ENCODE measurements around the gene UBL7. TPM values are rescaled to one million over a fixed set of nuclear protein-coding genes. Genes with fewer than 3 reads are reported as not detected.

Gene UBL7
- total RNA-seq, 1 donor, result 42.7 TPM

DNA sequence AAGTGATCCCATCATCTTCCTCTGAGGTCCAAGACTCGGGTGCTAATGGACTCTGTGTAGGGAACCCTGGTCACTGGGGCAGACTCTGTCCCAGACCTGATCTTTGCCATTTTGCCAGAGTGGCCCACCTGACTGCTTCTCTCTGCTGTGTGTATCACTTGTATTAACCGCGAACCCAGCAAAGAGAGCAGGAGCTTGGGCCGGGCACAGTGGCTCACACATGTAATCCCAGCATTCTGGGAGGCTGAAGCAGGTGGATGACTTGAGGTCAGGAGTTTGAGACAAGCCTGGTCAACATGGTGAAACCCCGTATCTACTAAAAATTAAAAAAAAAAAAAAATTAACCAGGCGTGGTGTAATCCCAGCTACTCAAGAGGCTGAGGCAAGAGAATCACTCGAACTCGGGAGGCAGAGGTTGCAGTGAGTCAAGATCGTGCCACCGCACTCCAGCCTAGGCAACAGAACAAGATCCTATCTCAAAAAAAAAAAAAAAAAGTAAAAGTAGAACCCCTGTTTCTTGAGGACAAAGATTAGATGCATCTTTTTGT, 60.6 kb downstream of the UBL7 start:
- TF ChIP-seq, protein P1, sequence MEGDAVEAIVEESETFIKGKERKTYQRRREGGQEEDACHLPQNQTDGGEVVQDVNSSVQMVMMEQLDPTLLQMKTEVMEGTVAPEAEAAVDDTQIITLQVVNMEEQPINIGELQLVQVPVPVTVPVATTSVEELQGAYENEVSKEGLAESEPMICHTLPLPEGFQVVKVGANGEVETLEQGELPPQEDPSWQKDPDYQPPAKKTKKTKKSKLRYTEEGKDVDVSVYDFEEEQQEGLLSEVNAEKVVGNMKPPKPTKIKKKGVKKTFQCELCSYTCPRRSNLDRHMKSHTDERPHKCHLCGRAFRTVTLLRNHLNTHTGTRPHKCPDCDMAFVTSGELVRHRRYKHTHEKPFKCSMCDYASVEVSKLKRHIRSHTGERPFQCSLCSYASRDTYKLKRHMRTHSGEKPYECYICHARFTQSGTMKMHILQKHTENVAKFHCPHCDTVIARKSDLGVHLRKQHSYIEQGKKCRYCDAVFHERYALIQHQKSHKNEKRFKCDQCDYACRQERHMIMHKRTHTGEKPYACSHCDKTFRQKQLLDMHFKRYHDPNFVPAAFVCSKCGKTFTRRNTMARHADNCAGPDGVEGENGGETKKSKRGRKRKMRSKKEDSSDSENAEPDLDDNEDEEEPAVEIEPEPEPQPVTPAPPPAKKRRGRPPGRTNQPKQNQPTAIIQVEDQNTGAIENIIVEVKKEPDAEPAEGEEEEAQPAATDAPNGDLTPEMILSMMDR (IDR thresholded peaks at IDR 0.05; ENCODE audit: insufficient read depth, low read depth, low read length), result no peak
- H3K4me3 ChIP-seq (ENCODE audit: low read depth, low read length), result no peak overlapping the region
- DNase-seq (ENCODE audit: low read depth), result no peak

DNA sequence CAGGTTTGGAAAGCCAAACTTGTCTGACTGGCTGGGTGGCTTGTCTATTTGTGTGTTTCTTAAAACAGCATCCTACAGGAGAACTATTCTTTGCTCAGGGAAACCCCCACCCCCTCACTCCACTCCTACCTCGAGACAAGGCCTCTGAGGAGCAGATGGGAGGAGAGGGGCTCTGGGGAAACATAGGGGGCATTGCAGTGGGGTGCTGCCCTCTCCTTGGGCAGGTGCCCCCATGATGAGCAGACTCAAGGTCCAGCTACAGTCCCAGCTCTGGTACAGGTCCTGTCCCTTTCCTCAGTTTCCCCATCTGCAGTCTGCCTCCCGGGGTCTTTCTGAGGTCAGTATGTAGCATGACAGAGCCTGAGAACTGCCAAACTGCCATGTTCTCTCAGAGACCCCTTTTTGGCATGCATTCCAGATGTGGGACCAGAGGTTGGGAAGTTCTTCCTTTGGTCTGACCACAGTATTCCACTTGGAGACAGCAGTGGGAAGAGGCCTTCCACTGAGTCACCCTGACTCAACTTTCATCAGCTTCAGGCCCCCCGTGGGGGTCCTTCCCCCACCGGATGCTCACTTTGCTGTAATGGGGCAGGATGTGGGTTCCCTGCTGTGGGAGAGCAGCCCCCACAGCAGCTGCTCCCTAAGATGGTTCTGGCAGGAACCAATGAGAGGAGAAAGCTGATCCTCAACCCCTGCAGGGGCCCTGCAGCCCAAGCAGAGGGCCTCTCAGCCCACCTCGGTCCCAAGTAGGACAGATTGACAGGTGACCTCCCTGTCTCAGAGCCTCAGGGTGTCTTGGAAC, 61.2 kb downstream of the UBL7 start:
- TF ChIP-seq, protein P1 (IDR thresholded peaks at IDR 0.05; ENCODE audit: insufficient read depth, low read depth, low read length), result no peak
- no peak for DNase-seq (ENCODE audit: low read depth)
- no peak overlapping the region for H3K4me3 ChIP-seq (ENCODE audit: low read depth, low read length)

DNA sequence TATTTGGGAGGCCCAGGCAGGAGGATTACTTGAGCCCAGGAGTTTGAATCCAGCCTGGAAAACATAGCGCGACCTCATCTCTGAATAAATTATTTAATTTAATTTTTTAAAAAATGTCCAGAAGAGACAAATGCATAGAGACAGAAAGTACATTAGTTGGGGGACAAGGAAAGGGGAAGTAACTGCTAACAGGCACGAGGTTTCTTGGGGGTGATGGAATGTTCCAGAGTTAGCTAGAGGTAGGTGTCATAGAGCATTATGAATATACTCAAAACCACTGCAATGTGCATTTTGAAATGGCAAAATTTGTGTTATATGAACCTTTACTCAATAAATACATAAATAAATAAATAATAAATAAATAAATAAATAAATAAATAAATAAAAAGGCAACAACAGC, 61.9 kb downstream of the UBL7 start:
- no peak for DNase-seq (ENCODE audit: low read depth)
- no peak overlapping the region for H3K4me3 ChIP-seq (ENCODE audit: low read depth, low read length)
- TF ChIP-seq, protein P1 (IDR thresholded peaks at IDR 0.05; ENCODE audit: insufficient read depth, low read depth, low read length), result no peak

DNA sequence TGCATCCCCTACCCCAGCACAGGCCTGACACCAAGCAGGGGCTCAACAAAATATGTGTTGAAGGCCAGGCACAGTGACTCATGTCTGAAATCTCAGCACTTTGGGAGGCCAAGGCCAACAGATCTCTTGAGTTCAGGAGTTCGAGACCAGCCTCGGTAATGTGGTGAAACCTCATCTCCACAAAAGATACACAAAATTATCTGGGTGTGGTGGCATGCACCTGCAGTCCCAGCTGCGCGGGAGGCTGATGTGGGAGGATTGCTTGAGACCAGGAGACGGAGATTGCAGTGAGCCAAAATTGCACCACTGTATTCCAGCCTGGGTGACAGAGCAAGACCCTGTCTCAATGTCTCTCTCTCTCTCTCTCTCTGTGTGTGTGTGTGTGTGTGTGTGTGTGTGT, 62.8 kb downstream of the UBL7 start:
- H3K4me3 ChIP-seq (ENCODE audit: low read depth, low read length), result no peak overlapping the region
- TF ChIP-seq, protein P1 (IDR thresholded peaks at IDR 0.05; ENCODE audit: insufficient read depth, low read depth, low read length), result no peak
- no peak for DNase-seq (ENCODE audit: low read depth)

DNA sequence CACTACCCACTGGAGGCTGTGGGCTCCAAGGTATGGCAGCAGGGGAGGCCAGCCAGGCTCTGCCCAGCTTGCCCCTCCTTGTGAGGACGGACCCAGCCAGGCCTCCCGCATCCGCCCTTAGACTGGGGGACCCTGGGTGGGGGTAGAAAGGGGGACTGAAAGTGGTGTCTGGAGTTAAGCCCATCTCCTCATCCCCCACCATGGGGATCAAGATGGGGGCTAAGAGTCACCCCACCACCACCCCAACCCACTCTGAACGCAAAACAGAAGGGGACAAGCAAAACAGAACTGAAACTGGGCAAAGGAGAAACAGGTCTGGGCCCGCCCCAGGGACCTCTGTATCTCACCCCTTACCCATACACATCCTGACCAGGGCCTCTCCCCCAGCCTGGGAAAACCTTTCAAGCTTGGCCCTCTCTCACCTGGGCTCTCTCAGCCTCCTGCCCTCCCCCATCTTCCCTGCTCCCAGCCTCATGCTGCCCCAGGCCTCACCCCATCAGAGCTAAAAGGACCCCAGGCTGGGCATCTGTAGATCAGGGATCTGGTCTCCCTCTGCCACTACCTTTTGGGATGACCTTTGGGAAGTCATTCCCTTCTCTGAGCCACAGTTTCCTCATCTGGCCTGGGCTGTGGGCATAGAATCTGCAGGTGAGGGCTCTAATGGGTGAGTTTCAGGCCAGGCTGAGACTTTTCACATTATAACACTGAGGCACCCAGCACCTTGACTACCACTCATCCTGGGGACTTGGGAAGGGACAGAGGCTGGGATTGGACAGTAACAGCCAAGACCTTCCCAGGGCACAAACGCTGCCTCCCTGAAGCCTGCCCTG, 63.5 kb downstream of the UBL7 start:
- TF ChIP-seq, protein P1 (IDR thresholded peaks at IDR 0.05; ENCODE audit: insufficient read depth, low read depth, low read length), result no peak
- no peak overlapping the region for H3K4me3 ChIP-seq (ENCODE audit: low read depth, low read length)
- no peak for DNase-seq (ENCODE audit: low read depth)

DNA sequence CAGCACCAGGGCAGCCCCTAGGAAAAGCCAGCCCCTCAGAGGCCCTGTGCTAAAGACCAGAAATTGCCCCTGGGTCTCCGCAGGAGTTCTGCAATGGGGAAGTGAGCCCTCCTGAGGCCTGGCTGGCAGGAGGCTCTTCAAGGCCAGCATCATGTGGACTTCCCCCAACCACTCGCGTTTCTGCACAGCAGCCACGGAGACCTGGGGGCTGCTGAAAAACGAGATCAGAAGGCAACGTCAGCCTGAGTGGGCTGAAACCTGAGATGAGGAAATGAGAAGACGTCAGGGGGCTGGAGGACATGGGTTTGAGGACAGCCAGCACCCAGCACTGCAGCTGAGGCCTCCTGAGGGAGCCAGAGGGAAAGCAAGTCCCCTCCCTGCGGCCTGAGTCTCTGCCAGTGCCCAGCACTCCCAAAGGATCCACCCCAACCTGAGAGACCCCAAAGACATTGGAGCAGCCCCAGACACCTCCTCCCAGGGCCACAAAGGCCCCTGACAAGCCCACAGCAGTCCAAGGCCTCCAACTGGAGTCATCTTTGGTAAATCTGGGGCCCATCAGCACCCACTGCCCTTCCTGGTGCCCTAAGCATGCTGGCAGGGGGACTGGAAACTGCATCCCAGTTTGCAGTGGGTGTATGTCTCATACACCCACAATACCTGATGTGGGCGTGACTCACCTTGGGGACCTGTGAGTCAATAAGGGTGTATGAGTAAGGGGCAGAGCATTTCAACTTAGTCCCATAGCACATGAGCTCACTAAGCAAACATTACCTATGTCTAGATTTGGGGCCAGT, 64.3 kb downstream of the UBL7 start:
- TF ChIP-seq, protein P1 (IDR thresholded peaks at IDR 0.05; ENCODE audit: insufficient read depth, low read depth, low read length), result no peak
- no peak overlapping the region for H3K4me3 ChIP-seq (ENCODE audit: low read depth, low read length)
- no peak for DNase-seq (ENCODE audit: low read depth)

Data from fibroblast of villous mesenchyme (primary cell).